H1 (cell line): ENCODE data around the gene RFT1. TPM values are rescaled to one million over a fixed set of nuclear protein-coding genes. Genes with fewer than 3 reads are reported as not detected.

Experiments used
- EGR1 ChIP-seq: IDR thresholded peaks from 2 replicates; pipeline ENCODE4 v1.6.1; 2011; ENCODE audit warnings: low read depth, low read length, borderline replicate concordance
- FOSL1 ChIP-seq: IDR thresholded peaks from 2 replicates; pipeline ENCODE4 v1.6.1; 2011; ENCODE audit warnings: mild to moderate bottlenecking, low read depth, low read length, moderate library complexity; ENCODE audit not compliant: insufficient read depth
- GABPA ChIP-seq: IDR thresholded peaks from 2 replicates; pipeline ENCODE4 v1.6.1; 2011; ENCODE audit warnings: mild to moderate bottlenecking, low read length, moderate library complexity, borderline replicate concordance; ENCODE audit not compliant: insufficient read depth
- SIN3A ChIP-seq, 2 experiments: IDR thresholded peaks in 1 of 2; conservative IDR thresholded peaks in 1 of 2; 2 replicates each; pipeline ENCODE4 v1.6.1; 2011 to 2012; ENCODE audit warnings: low read length in 2 of 2, improper control_type of control experiment in 1 of 2, low read depth in 1 of 2, mild to moderate bottlenecking in 1 of 2
- polyA plus RNA-seq, 7 experiments: library from polyadenylated mRNA; depleted of rRNA in 3 of 7; stranded (reverse) in 5 of 7; unstranded in 2 of 7; fragments of >200 nt in 5 of 7; fragments of 200-250 nt in 2 of 7; gene quantifications; 1 replicate in 5 of 7; 2 replicates in 1 of 7; 4 replicates in 1 of 7; pipeline versions ENCODE4 v1.2.1 to v1.2.3, GENCODE V29; 2011 to 2013; ENCODE audit warnings: missing spikeins in 2 of 7, mixed read lengths in 2 of 7
- total RNA-seq: library from RNA; stranded (reverse); fragmentation: NEBNext Ultra II Directional; extraction: Animal tissue kit (Norgen Biotek cat#: 25700); gene quantifications from 2 replicates; pipeline ENCODE4 v1.2.1, GENCODE V29; 2021
- TF ChIP-seq, protein P1 (sequence below): fragments of 300-600 bp; sonication (generic); IDR thresholded peaks from 2 replicates; pipeline ENCODE4 v1.7.1; 2012; ENCODE audit warnings: low read length, moderate library complexity, mild to moderate bottlenecking, inconsistent platforms; ENCODE audit not compliant: insufficient replicate concordance

The RFT1 gene
- total and polyA plus RNA-seq, 2 of the 8 experiments (the other 6 are each of a cell fraction or from before 2014, with no cell fraction given) = 27.7 to 42.4 TPM

- TF ChIP-seq, protein P1, sequence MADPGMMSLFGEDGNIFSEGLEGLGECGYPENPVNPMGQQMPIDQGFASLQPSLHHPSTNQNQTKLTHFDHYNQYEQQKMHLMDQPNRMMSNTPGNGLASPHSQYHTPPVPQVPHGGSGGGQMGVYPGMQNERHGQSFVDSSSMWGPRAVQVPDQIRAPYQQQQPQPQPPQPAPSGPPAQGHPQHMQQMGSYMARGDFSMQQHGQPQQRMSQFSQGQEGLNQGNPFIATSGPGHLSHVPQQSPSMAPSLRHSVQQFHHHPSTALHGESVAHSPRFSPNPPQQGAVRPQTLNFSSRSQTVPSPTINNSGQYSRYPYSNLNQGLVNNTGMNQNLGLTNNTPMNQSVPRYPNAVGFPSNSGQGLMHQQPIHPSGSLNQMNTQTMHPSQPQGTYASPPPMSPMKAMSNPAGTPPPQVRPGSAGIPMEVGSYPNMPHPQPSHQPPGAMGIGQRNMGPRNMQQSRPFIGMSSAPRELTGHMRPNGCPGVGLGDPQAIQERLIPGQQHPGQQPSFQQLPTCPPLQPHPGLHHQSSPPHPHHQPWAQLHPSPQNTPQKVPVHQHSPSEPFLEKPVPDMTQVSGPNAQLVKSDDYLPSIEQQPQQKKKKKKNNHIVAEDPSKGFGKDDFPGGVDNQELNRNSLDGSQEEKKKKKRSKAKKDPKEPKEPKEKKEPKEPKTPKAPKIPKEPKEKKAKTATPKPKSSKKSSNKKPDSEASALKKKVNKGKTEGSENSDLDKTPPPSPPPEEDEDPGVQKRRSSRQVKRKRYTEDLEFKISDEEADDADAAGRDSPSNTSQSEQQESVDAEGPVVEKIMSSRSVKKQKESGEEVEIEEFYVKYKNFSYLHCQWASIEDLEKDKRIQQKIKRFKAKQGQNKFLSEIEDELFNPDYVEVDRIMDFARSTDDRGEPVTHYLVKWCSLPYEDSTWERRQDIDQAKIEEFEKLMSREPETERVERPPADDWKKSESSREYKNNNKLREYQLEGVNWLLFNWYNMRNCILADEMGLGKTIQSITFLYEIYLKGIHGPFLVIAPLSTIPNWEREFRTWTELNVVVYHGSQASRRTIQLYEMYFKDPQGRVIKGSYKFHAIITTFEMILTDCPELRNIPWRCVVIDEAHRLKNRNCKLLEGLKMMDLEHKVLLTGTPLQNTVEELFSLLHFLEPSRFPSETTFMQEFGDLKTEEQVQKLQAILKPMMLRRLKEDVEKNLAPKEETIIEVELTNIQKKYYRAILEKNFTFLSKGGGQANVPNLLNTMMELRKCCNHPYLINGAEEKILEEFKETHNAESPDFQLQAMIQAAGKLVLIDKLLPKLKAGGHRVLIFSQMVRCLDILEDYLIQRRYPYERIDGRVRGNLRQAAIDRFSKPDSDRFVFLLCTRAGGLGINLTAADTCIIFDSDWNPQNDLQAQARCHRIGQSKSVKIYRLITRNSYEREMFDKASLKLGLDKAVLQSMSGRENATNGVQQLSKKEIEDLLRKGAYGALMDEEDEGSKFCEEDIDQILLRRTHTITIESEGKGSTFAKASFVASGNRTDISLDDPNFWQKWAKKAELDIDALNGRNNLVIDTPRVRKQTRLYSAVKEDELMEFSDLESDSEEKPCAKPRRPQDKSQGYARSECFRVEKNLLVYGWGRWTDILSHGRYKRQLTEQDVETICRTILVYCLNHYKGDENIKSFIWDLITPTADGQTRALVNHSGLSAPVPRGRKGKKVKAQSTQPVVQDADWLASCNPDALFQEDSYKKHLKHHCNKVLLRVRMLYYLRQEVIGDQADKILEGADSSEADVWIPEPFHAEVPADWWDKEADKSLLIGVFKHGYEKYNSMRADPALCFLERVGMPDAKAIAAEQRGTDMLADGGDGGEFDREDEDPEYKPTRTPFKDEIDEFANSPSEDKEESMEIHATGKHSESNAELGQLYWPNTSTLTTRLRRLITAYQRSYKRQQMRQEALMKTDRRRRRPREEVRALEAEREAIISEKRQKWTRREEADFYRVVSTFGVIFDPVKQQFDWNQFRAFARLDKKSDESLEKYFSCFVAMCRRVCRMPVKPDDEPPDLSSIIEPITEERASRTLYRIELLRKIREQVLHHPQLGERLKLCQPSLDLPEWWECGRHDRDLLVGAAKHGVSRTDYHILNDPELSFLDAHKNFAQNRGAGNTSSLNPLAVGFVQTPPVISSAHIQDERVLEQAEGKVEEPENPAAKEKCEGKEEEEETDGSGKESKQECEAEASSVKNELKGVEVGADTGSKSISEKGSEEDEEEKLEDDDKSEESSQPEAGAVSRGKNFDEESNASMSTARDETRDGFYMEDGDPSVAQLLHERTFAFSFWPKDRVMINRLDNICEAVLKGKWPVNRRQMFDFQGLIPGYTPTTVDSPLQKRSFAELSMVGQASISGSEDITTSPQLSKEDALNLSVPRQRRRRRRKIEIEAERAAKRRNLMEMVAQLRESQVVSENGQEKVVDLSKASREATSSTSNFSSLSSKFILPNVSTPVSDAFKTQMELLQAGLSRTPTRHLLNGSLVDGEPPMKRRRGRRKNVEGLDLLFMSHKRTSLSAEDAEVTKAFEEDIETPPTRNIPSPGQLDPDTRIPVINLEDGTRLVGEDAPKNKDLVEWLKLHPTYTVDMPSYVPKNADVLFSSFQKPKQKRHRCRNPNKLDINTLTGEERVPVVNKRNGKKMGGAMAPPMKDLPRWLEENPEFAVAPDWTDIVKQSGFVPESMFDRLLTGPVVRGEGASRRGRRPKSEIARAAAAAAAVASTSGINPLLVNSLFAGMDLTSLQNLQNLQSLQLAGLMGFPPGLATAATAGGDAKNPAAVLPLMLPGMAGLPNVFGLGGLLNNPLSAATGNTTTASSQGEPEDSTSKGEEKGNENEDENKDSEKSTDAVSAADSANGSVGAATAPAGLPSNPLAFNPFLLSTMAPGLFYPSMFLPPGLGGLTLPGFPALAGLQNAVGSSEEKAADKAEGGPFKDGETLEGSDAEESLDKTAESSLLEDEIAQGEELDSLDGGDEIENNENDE = no peak
- TF ChIP-seq SIN3A (conservative IDR thresholded peaks at IDR 0.05 in 1 of 2, IDR thresholded peaks at IDR 0.05 in 1 of 2; ENCODE audit: low read depth in 1 of 2, low read length in 2 of 2) (no peak), GABPA (no peak), FOSL1 (no peak), EGR1 (no peak)
These were observed 15.5 kb upstream of the RFT1 start (continued) for GRCh38 chr3:53145713-53146080.
